Frontal cortex (tissue), 4 donors: ENCODE results near the gene HPS1. TPM values are rescaled to one million over a fixed set of nuclear protein-coding genes. Genes with fewer than 3 reads are reported as not detected.

Source experiments
- DNase-seq, 2 donors: peaks; one replicate each; pipeline ENCODE4 v3.0.0; 2012; ENCODE audit warnings: low spot score in 2 of 2
- FAIRE-seq: peaks from 2 replicates; lab custom pipeline; 2012; peaks lifted over from hg19 to GRCh38; lab: Jason Lieb, UNC
- total RNA-seq: library from RNA; depleted of rRNA; stranded (reverse); fragments of >200 nt; gene quantifications from one replicate; pipeline ENCODE4 v1.2.3, GENCODE V29; 2014
- donor health status: control.
- donor health status: control.
- donor health status: control.

Gene HPS1
- total RNA-seq, 1 donor from 2014 or later, result 10.2 TPM

GRCh38 chr10:98435178-98435577, 11.6 kb downstream of the HPS1 start:
- FAIRE-seq (no peak), DNase-seq (no peak)

- DNase-seq (no peak), FAIRE-seq (no peak)
Observed at GRCh38 chr10:98433881-98434732, 12.6 kb downstream of the HPS1 start.

- no peak for DNase-seq
- no peak for FAIRE-seq
Observed at GRCh38 chr10:98433371-98433770, 13.4 kb downstream of the HPS1 start.

GRCh38 chr10:98432330-98432729, 14.4 kb downstream of the HPS1 start:
- DNase-seq (no peak), FAIRE-seq (no peak)

- DNase-seq, result no peak
- FAIRE-seq, result no peak
Observed at GRCh38 chr10:98431016-98431415, 15.7 kb downstream of the HPS1 start.

- DNase-seq (no peak), FAIRE-seq (no peak)
Observed at GRCh38 chr10:98430427-98430826, 16.3 kb downstream of the HPS1 start.

- DNase-seq (no peak), FAIRE-seq (no peak)
Observed at GRCh38 chr10:98429320-98430072, 17.2 kb downstream of the HPS1 start.

- FAIRE-seq, result no peak
- DNase-seq, result no peak
Observed at GRCh38 chr10:98427011-98427515, 19.7 kb downstream of the HPS1 start.

GRCh38 chr10:98425511-98426352, 21.0 kb downstream of the HPS1 start:
- FAIRE-seq (no peak), DNase-seq (peak in 1 of 2 donors; percentile 48)

- FAIRE-seq (no peak), DNase-seq (no peak)
Observed at GRCh38 chr10:98424295-98425254, 22.2 kb downstream of the HPS1 start.

GRCh38 chr10:98423691-98424120, 23.0 kb downstream of the HPS1 start:
- FAIRE-seq (no peak), DNase-seq (no peak)

GRCh38 chr10:98422182-98422581, 24.6 kb downstream of the HPS1 start:
- FAIRE-seq (no peak), DNase-seq (no peak)

GRCh38 chr10:98420786-98421185, 25.9 kb downstream of the HPS1 start:
- DNase-seq (no peak), FAIRE-seq (no peak)

GRCh38 chr10:98419469-98420261, 27.1 kb downstream of the HPS1 start:
- FAIRE-seq, result no peak
- no peak for DNase-seq

GRCh38 chr10:98418665-98419468, 27.9 kb downstream of the HPS1 start:
- no peak for FAIRE-seq
- DNase-seq, result no peak

- DNase-seq (no peak), FAIRE-seq (no peak)
Observed at GRCh38 chr10:98417973-98418664, 28.6 kb downstream of the HPS1 start.

- DNase-seq (no peak), FAIRE-seq (no peak)
Observed at GRCh38 chr10:98417481-98417959, 29.2 kb downstream of the HPS1 start.
